H9 (cell line): ENCODE results near the gene G3BP2. TPM values are rescaled to one million over a fixed set of nuclear protein-coding genes. Genes with fewer than 3 reads are reported as not detected.
"Not testable (repeated sequence)": the region's sequence is repeated elsewhere in the genome, so short reads cannot be mapped to it uniquely, and the experiment has no call there.

Experiments used
- DNase-seq: peaks from one replicate; pipeline ENCODE4 v3.0.0-alpha.2; 2017
- H2AFZ ChIP-seq: one replicate; pipeline ENCODE4 v1.6.1; 2013; ENCODE audit warnings: mild to moderate bottlenecking, low read length, control low read depth, moderate library complexity
- H2AK5ac ChIP-seq: 2 replicates; pipeline ENCODE4 v1.6.1; 2013; ENCODE audit warnings: low read length, control low read depth, mixed read lengths; ENCODE audit not compliant: insufficient read length
- H2BK120ac ChIP-seq: one replicate; pipeline ENCODE4 v1.6.1; 2013; ENCODE audit warnings: low read depth, mild to moderate bottlenecking, low read length, control low read depth, inconsistent platforms; ENCODE audit not compliant: poor library complexity, severe bottlenecking
- H2BK12ac ChIP-seq: 2 replicates; pipeline ENCODE4 v1.6.1; 2013; ENCODE audit warnings: low read length, control low read depth, mixed read lengths, low read depth; ENCODE audit not compliant: insufficient read length
- H2BK15ac ChIP-seq: 2 replicates; pipeline ENCODE4 v1.6.1; 2013; ENCODE audit warnings: low read depth, low read length, control low read depth
- H2BK20ac ChIP-seq: one replicate; pipeline ENCODE4 v1.6.1; 2013; ENCODE audit warnings: low read depth, mild to moderate bottlenecking, low read length, control low read depth, inconsistent platforms; ENCODE audit not compliant: poor library complexity, severe bottlenecking
- H2BK5ac ChIP-seq: 2 replicates; pipeline ENCODE4 v1.6.1; 2013; ENCODE audit warnings: low read length, control low read depth, mixed read lengths; ENCODE audit not compliant: insufficient read length
- H3K14ac ChIP-seq: 2 replicates; pipeline ENCODE4 v1.6.1; 2013; ENCODE audit warnings: low read length, control low read depth; ENCODE audit not compliant: insufficient read depth
- H3K18ac ChIP-seq: 2 replicates; pipeline ENCODE4 v1.6.1; 2013; ENCODE audit warnings: low read depth, mild to moderate bottlenecking, mixed read lengths, low read length, control low read depth; ENCODE audit not compliant: insufficient read length
- H3K23ac ChIP-seq: 2 replicates; pipeline ENCODE4 v1.6.1; 2013; ENCODE audit warnings: low read length, control low read depth, mixed read lengths, low read depth; ENCODE audit not compliant: insufficient read length
- H3K23me2 ChIP-seq: 2 replicates; pipeline ENCODE4 v1.6.1; 2013; ENCODE audit warnings: low read depth, mild to moderate bottlenecking, mixed read lengths, low read length, control low read depth; ENCODE audit not compliant: insufficient read length, poor library complexity, severe bottlenecking
- H3K27ac ChIP-seq: 2 replicates; pipeline ENCODE4 v1.5.1; 2013; ENCODE audit warnings: low read length, control low read depth, mixed read lengths, low read depth; ENCODE audit not compliant: insufficient read length
- H3K27me3 ChIP-seq: 2 replicates; pipeline ENCODE4 v1.6.1; 2013; ENCODE audit warnings: low read length, control low read depth, inconsistent platforms; ENCODE audit not compliant: insufficient read depth
- H3K4ac ChIP-seq: 2 replicates; pipeline ENCODE4 v1.6.1; 2013; ENCODE audit warnings: low read depth, mild to moderate bottlenecking, control low read depth, inconsistent platforms, low read length, moderate library complexity
- H3K4me1 ChIP-seq: 2 replicates; pipeline ENCODE4 v1.6.1; 2013; ENCODE audit warnings: low read length, control low read depth, inconsistent platforms; ENCODE audit not compliant: insufficient read depth
- H3K4me2 ChIP-seq: 2 replicates; pipeline ENCODE4 v1.6.1; 2013; ENCODE audit warnings: low read length, control low read depth, mixed read lengths; ENCODE audit not compliant: insufficient read length, insufficient read depth
- H3K56ac ChIP-seq: 2 replicates; pipeline ENCODE4 v1.6.1; 2013; ENCODE audit warnings: low read depth, mild to moderate bottlenecking, mixed read lengths, low read length, control low read depth; ENCODE audit not compliant: insufficient read length
- H3K79me1 ChIP-seq: 2 replicates; pipeline ENCODE4 v1.6.1; 2013; ENCODE audit warnings: low read depth, mild to moderate bottlenecking, moderate library complexity, low read length, control low read depth, inconsistent platforms; ENCODE audit not compliant: insufficient read depth, poor library complexity, severe bottlenecking
- H3K79me2 ChIP-seq: 2 replicates; pipeline ENCODE4 v1.6.1; 2013; ENCODE audit warnings: low read length, control low read depth, inconsistent platforms; ENCODE audit not compliant: insufficient read depth
- H3K9ac ChIP-seq: 2 replicates; pipeline ENCODE4 v1.6.1; 2013; ENCODE audit warnings: low read length, control low read depth, mixed read lengths; ENCODE audit not compliant: insufficient read length; ENCODE audit errors: extremely low read depth
- H3K9me3 ChIP-seq: one replicate; pipeline ENCODE4 v1.6.1; 2013; ENCODE audit warnings: low read depth, low read length, inconsistent platforms; ENCODE audit not compliant: control insufficient read depth
- H3T11ph ChIP-seq: one replicate; pipeline ENCODE4 v1.6.1; 2013; ENCODE audit warnings: mild to moderate bottlenecking, low read length, control low read depth, inconsistent platforms
- H4K20me1 ChIP-seq: one replicate; pipeline ENCODE4 v1.6.1; 2013; ENCODE audit not compliant: control insufficient read depth, insufficient read length, insufficient read depth
- H4K5ac ChIP-seq: 2 replicates; pipeline ENCODE4 v1.6.1; 2013; ENCODE audit warnings: low read depth, mild to moderate bottlenecking, mixed read lengths, low read length, control low read depth; ENCODE audit not compliant: insufficient read length
- H4K8ac ChIP-seq: replicated peaks from 2 replicates; pipeline ENCODE4 v1.6.1; 2013; ENCODE audit warnings: low read length, control low read depth, mixed read lengths, low read depth; ENCODE audit not compliant: insufficient read length
- H4K91ac ChIP-seq: 2 replicates; pipeline ENCODE4 v1.6.1; 2013; ENCODE audit warnings: low read depth, mild to moderate bottlenecking, moderate library complexity, mixed read lengths, low read length, control low read depth; ENCODE audit not compliant: insufficient read length
- H3K27ac Mint-ChIP-seq, 3 experiments: 2 replicates in 2 of 3; 3 replicates in 1 of 3; pipeline ENCODE4 v1.8.0; 2020 to 2021; ENCODE audit warnings: mixed read lengths in 3 of 3, mild to moderate bottlenecking in 1 of 3, moderate library complexity in 1 of 3
- H3K27me3 Mint-ChIP-seq: 2 replicates; pipeline ENCODE4 v1.8.0; 2021; ENCODE audit warnings: low read depth, mild to moderate bottlenecking, moderate library complexity, mixed read lengths
- H3K36me3 Mint-ChIP-seq, 3 experiments: 2 replicates in 2 of 3; 3 replicates in 1 of 3; pipeline ENCODE4 v1.8.0; 2020 to 2021; ENCODE audit warnings: low read depth in 3 of 3, mixed read lengths in 3 of 3; ENCODE audit not compliant: insufficient read depth in 1 of 3
- H3K4me1 Mint-ChIP-seq, 2 experiments: 2 replicates each; pipeline ENCODE4 v1.8.0; 2020; ENCODE audit warnings: mixed read lengths in 2 of 2
- H3K4me3 Mint-ChIP-seq, 2 experiments: 2 replicates in 1 of 2; 3 replicates in 1 of 2; pipeline ENCODE4 v1.8.0; 2020 to 2021; ENCODE audit warnings: mild to moderate bottlenecking in 2 of 2, mixed read lengths in 2 of 2, moderate library complexity in 1 of 2
- H3K9me3 Mint-ChIP-seq, 2 experiments: 2 replicates in 1 of 2; 3 replicates in 1 of 2; pipeline ENCODE4 v1.8.0; 2020; ENCODE audit warnings: mild to moderate bottlenecking in 2 of 2, mixed read lengths in 2 of 2, moderate library complexity in 1 of 2
- CTCF ChIP-seq: fragments of 200-600 bp; sonication (generic); conservative IDR thresholded peaks from 3 replicates; pipeline ENCODE4 v1.8.0; 2021; ENCODE audit warnings: antibody characterized with exemption, mild to moderate bottlenecking
- WGBS: extraction: QIAGEN DNeasy Blood & Tissue Kit; methylation state at CpG from one replicate; pipeline ENCODE4 v1.1.7; 2013; ENCODE audit warnings: missing lambda C conversion rate, low lambda C conversion rate, mixed read lengths; ENCODE audit not compliant: insufficient read length; ENCODE audit errors: extremely low coverage; 5-methylcytosine and 5-hydroxymethylcytosine counted together
- total RNA-seq: library from RNA; stranded (reverse); gene quantifications from 2 replicates; pipeline ENCODE4 v1.2.1, GENCODE V29; 2021

G3BP2 gene
- total RNA-seq, 1 experiment from 2014 or later, result 405 TPM

DNA sequence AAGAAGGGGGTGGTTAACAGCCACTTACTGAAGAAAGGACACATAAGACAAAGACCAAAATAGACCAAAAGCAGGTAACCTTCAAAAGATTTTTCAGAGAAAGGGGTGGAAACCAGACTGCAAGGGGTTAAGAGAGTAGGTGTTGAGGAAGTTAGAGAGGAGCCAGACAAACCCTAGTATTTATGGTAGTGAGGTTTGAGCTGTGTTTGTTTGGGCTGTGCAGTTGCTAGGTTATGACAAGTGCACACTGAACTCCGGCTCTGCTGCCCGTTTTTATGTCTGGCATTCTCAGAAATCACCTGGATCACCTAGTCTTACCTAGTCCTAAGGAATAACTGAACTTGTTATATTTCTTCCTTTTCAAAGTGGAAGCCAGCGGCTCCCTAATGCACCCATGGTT, 22.9 kb upstream of the G3BP2 start:
- H2AK5ac ChIP-seq, result no peak overlapping the region
- H3K9me3 ChIP-seq, result no peaks in the 10 kb centered on the region
- no peak overlapping the region for H4K5ac ChIP-seq
- peaks cover 4% of the 10 kb centered on the region; the same call in 1 of the 2 replicates for H3K4me1 ChIP-seq
- no peak overlapping the region for H3K9ac ChIP-seq
- H3K14ac ChIP-seq, result no peak overlapping the region
- Mint-ChIP-seq H3K27ac (peak overlapping the region; percentile 3 to 75 (median 7); a peak in 1 of 7 replicates), H3K4me1 (peaks cover 19 to 25% of the 10 kb centered on the region in 2 experiments), H3K4me3 (no peak overlapping the region), H3K27me3 (no peaks in the 10 kb centered on the region), H3K9me3 (no peaks in the 10 kb centered on the region), H3K36me3 (peaks cover 24 to 56% (median 37%) of the 10 kb centered on the region in 3 experiments)
- no peak overlapping the region for H3K18ac ChIP-seq
- H3K4ac ChIP-seq, result no peak overlapping the region
- no peak overlapping the region for H3K27ac ChIP-seq
- no peak overlapping the region for H3K4me2 ChIP-seq
- H3T11ph ChIP-seq, result no peak overlapping the region
- DNase-seq, result no peak
- H2BK15ac ChIP-seq, result no peak overlapping the region
- H3K27me3 ChIP-seq, result no peaks in the 10 kb centered on the region
- no peaks in the 10 kb centered on the region for H3K23me2 ChIP-seq
- H2BK20ac ChIP-seq, result no peak overlapping the region
- TF ChIP-seq CTCF, result no peak
- H4K8ac ChIP-seq, result no peak overlapping the region
- H2BK12ac ChIP-seq, result no peak overlapping the region
- H4K91ac ChIP-seq, result no peak overlapping the region
- no peaks in the 10 kb centered on the region for H3K79me1 ChIP-seq
- peaks cover 9% of the 10 kb centered on the region; the same call in 1 of the 2 replicates for H3K79me2 ChIP-seq
- no peak overlapping the region for H2BK5ac ChIP-seq
- H3K56ac ChIP-seq, result no peak overlapping the region
- H2AFZ ChIP-seq, result no peak overlapping the region
- no CpG with 5 or more reads among the region's 3 CpGs for WGBS
- no peak overlapping the region for H2BK120ac ChIP-seq
- H4K20me1 ChIP-seq, result no peaks in the 10 kb centered on the region
- no peak overlapping the region for H3K23ac ChIP-seq

- H3K56ac ChIP-seq, H3K4me3 Mint-ChIP-seq, H2BK5ac ChIP-seq, H3K4me1 Mint-ChIP-seq, H3K4ac ChIP-seq, H2BK12ac ChIP-seq, H3K27ac ChIP-seq, H3K23ac ChIP-seq, H2BK20ac ChIP-seq, H2AFZ ChIP-seq, H3K9ac ChIP-seq, H3K18ac ChIP-seq, H3K79me2 ChIP-seq, DNase-seq, H4K8ac ChIP-seq, H3K27me3 ChIP-seq, H4K91ac ChIP-seq, H3T11ph ChIP-seq, H2AK5ac ChIP-seq, H3K23me2 ChIP-seq, H3K79me1 ChIP-seq, H3K14ac ChIP-seq, H2BK15ac ChIP-seq, H3K4me2 ChIP-seq, H3K9me3 ChIP-seq, H3K4me1 ChIP-seq, H4K5ac ChIP-seq, H3K9me3 Mint-ChIP-seq, H2BK120ac ChIP-seq, H3K27me3 Mint-ChIP-seq, H4K20me1 ChIP-seq: not testable (repeated sequence)
- WGBS, result no CpG with 5 or more reads among the region's 5 CpGs
- peak overlapping the region in 1 of 3 experiments; percentile 73; a peak in 2 of 7 replicates for H3K27ac Mint-ChIP-seq
- H3K36me3 Mint-ChIP-seq, result peaks cover 53 to 88% (median 64%) of the 10 kb centered on the region in 3 experiments
Observed at GRCh38 chr4:75692066-75692465, 18.9 kb upstream of the G3BP2 start.
